Mucosa of stomach (tissue), 1 donor: ENCODE results near the gene STK17A.
A peak's percentile ranks its signal among the peaks of the same experiment; 100 is the strongest.

Source experiments
- H3K27me3 ChIP-seq: one replicate; pipeline ENCODE4 v1.7.0; 2013; ENCODE audit warnings: mild to moderate bottlenecking, low read length; ENCODE audit not compliant: control insufficient read depth, insufficient read depth
- H3K36me3 ChIP-seq: one replicate; pipeline ENCODE4 v1.7.0; 2013; ENCODE audit warnings: low read length; ENCODE audit not compliant: control insufficient read depth, insufficient read depth
- H3K4me1 ChIP-seq: one replicate; pipeline ENCODE4 v1.7.0; 2013; ENCODE audit warnings: mild to moderate bottlenecking, low read length; ENCODE audit not compliant: control insufficient read depth, insufficient read depth
- H3K4me3 ChIP-seq: one replicate; pipeline ENCODE4 v1.7.0; 2013; ENCODE audit warnings: low read length
- H3K9ac ChIP-seq: one replicate; pipeline ENCODE4 v1.7.0; 2013; ENCODE audit warnings: mild to moderate bottlenecking, low read length, moderate library complexity
- H3K9me3 ChIP-seq: one replicate; pipeline ENCODE4 v1.7.0; 2013; ENCODE audit warnings: mild to moderate bottlenecking, low read length, moderate library complexity; ENCODE audit not compliant: control insufficient read depth
- donor health status: Pancreatic carcinoma.

Gene STK17A

GRCh38 chr7:43645699-43646226 is 62.9 kb downstream of the STK17A start:
- Histone ChIP-seq H3K4me1 (peaks cover 33% of the 10 kb centered on the region), H3K9ac (no peak overlapping the region), H3K36me3 (no peaks in the 10 kb centered on the region), H3K4me3 (no peak overlapping the region), H3K27me3 (no peaks in the 10 kb centered on the region), H3K9me3 (no peaks in the 10 kb centered on the region)

GRCh38 chr7:43646603-43647338 is 63.9 kb downstream of the STK17A start:
- H3K27me3 ChIP-seq, result no peaks in the 10 kb centered on the region
- H3K9me3 ChIP-seq, result no peaks in the 10 kb centered on the region
- peaks cover 37% of the 10 kb centered on the region for H3K4me1 ChIP-seq
- H3K9ac ChIP-seq, result no peak overlapping the region
- H3K4me3 ChIP-seq, result no peak overlapping the region
- no peaks in the 10 kb centered on the region for H3K36me3 ChIP-seq

GRCh38 chr7:43647339-43647672 is 64.4 kb downstream of the STK17A start:
- Histone ChIP-seq H3K36me3 (no peaks in the 10 kb centered on the region), H3K4me1 (peaks cover 37% of the 10 kb centered on the region), H3K9me3 (no peaks in the 10 kb centered on the region), H3K4me3 (no peak overlapping the region), H3K9ac (peak overlapping the region; percentile 55), H3K27me3 (no peaks in the 10 kb centered on the region)

GRCh38 chr7:43647673-43648472 is 65.0 kb downstream of the STK17A start:
- H3K27me3 ChIP-seq, result no peaks in the 10 kb centered on the region
- peak overlapping the region; percentile 55 for H3K9ac ChIP-seq
- H3K4me1 ChIP-seq, result peaks cover 37% of the 10 kb centered on the region
- no peaks in the 10 kb centered on the region for H3K36me3 ChIP-seq
- H3K4me3 ChIP-seq, result no peak overlapping the region
- no peaks in the 10 kb centered on the region for H3K9me3 ChIP-seq

GRCh38 chr7:43648473-43649406 is 65.8 kb downstream of the STK17A start:
- no peak overlapping the region for H3K4me3 ChIP-seq
- peak overlapping the region; percentile 3 for H3K9ac ChIP-seq
- H3K4me1 ChIP-seq, result peaks cover 37% of the 10 kb centered on the region

GRCh38 chr7:43649755-43650274 is 66.9 kb downstream of the STK17A start:
- H3K4me3 ChIP-seq, result no peak overlapping the region
- no peaks in the 10 kb centered on the region for H3K27me3 ChIP-seq
- H3K9ac ChIP-seq, result no peak overlapping the region
- H3K9me3 ChIP-seq, result no peaks in the 10 kb centered on the region
- peaks cover 41% of the 10 kb centered on the region for H3K4me1 ChIP-seq
- H3K36me3 ChIP-seq, result no peaks in the 10 kb centered on the region

More at GRCh38 chr7:43648473-43649406, 65.8 kb downstream of the STK17A start:
- Histone ChIP-seq H3K9me3 (no peaks in the 10 kb centered on the region), H3K36me3 (no peaks in the 10 kb centered on the region), H3K27me3 (no peaks in the 10 kb centered on the region)

GRCh38 chr7:43650457-43651052 is 67.6 kb downstream of the STK17A start:
- no peak overlapping the region for H3K9ac ChIP-seq
- H3K4me3 ChIP-seq, result no peak overlapping the region
- no peaks in the 10 kb centered on the region for H3K36me3 ChIP-seq
- no peaks in the 10 kb centered on the region for H3K27me3 ChIP-seq
- no peaks in the 10 kb centered on the region for H3K9me3 ChIP-seq
- peaks cover 41% of the 10 kb centered on the region for H3K4me1 ChIP-seq

- Histone ChIP-seq H3K9ac (no peak overlapping the region), H3K4me3 (no peak overlapping the region), H3K9me3 (no peaks in the 10 kb centered on the region), H3K36me3 (no peaks in the 10 kb centered on the region), H3K27me3 (no peaks in the 10 kb centered on the region), H3K4me1 (peaks cover 41% of the 10 kb centered on the region)
Measured at GRCh38 chr7:43652364-43652763, 69.5 kb downstream of the STK17A start.

GRCh38 chr7:43653466-43653865 is 70.6 kb downstream of the STK17A start:
- Histone ChIP-seq H3K36me3 (no peaks in the 10 kb centered on the region), H3K9ac (no peak overlapping the region), H3K4me1 (peaks cover 31% of the 10 kb centered on the region), H3K27me3 (no peaks in the 10 kb centered on the region), H3K4me3 (no peak overlapping the region), H3K9me3 (no peaks in the 10 kb centered on the region)

- H3K27me3 ChIP-seq, result no peaks in the 10 kb centered on the region
- H3K36me3 ChIP-seq, result no peaks in the 10 kb centered on the region
- no peaks in the 10 kb centered on the region for H3K9me3 ChIP-seq
- peaks cover 30% of the 10 kb centered on the region for H3K4me1 ChIP-seq
- H3K9ac ChIP-seq, result no peak overlapping the region
- H3K4me3 ChIP-seq, result no peak overlapping the region
Measured at GRCh38 chr7:43653891-43654504, 71.1 kb downstream of the STK17A start.

GRCh38 chr7:43655584-43655983 is 72.7 kb downstream of the STK17A start:
- Histone ChIP-seq H3K9ac (no peak overlapping the region), H3K4me3 (no peak overlapping the region), H3K36me3 (no peaks in the 10 kb centered on the region), H3K4me1 (peaks cover 32% of the 10 kb centered on the region), H3K9me3 (no peaks in the 10 kb centered on the region), H3K27me3 (no peaks in the 10 kb centered on the region)
